ENCODE results near the gene MRPS27. TPM values are rescaled to one million over a fixed set of nuclear protein-coding genes. Genes with fewer than 3 reads are reported as not detected.
"Not testable (repeated sequence)": the region's sequence is repeated elsewhere in the genome, so short reads cannot be mapped to it uniquely, and the experiment has no call there.

MRPS27 gene
- total RNA-seq, 1 donor from 2014 or later, result 98.4 TPM

GRCh38 chr5:72314571-72315172 is 5.4 kb downstream of the MRPS27 start:
- no peak overlapping the region for H3K27ac Mint-ChIP-seq
- intact Hi-C loops (cut with micrococcal nuclease), result loop anchor here (5.0 kb wide), 1 partner anchor 712 kb away; no protein-coding TSS in a partner anchor

GRCh38 chr5:72313141-72313540 is 6.9 kb downstream of the MRPS27 start:
- H3K36me3 Mint-ChIP-seq (ENCODE audit: low read depth), result peaks cover 70% of the 10 kb centered on the region
- intact Hi-C loops (cut with micrococcal nuclease), result no loop called here

More at GRCh38 chr5:72314571-72315172, 5.4 kb downstream of the MRPS27 start:
- peaks cover 68% of the 10 kb centered on the region for H3K36me3 Mint-ChIP-seq (ENCODE audit: low read depth)
- DNase-seq (ENCODE audit: low spot score), result no peak
- no peaks in the 10 kb centered on the region for H3K27me3 Mint-ChIP-seq (ENCODE audit: low read depth)
- peaks cover 24% of the 10 kb centered on the region for H3K4me1 Mint-ChIP-seq (ENCODE audit: low read depth)
- H3K4me3 Mint-ChIP-seq (ENCODE audit: low read depth), result no peak overlapping the region
- no peaks in the 10 kb centered on the region for H3K9me3 Mint-ChIP-seq

GRCh38 chr5:72308853-72309191 is 11.2 kb downstream of the MRPS27 start:
- Mint-ChIP-seq H3K4me3 (ENCODE audit: low read depth) (peak overlapping the region; percentile 84), H3K36me3 (ENCODE audit: low read depth) (peaks cover 58% of the 10 kb centered on the region), H3K9me3 (no peaks in the 10 kb centered on the region), H3K27ac (peak overlapping the region; percentile 89), H3K27me3 (ENCODE audit: low read depth) (no peaks in the 10 kb centered on the region), H3K4me1 (ENCODE audit: low read depth) (peaks cover 24% of the 10 kb centered on the region)
- intact Hi-C loops (cut with micrococcal nuclease), result loop anchor here (1.0 to 10.0 kb wide), 7 partner anchors 11 to 722 kb away; partner anchors contain the start of genes MCCC2, MRPS27 and PTCD2
- DNase-seq (ENCODE audit: low spot score), result no peak

More at GRCh38 chr5:72313141-72313540, 6.9 kb downstream of the MRPS27 start:
- no peak for DNase-seq (ENCODE audit: low spot score)
- Mint-ChIP-seq H3K27ac (no peak overlapping the region), H3K9me3 (no peaks in the 10 kb centered on the region), H3K27me3 (ENCODE audit: low read depth) (no peaks in the 10 kb centered on the region), H3K4me1 (ENCODE audit: low read depth) (peaks cover 22% of the 10 kb centered on the region), H3K4me3 (ENCODE audit: low read depth) (no peak overlapping the region)

GRCh38 chr5:72307968-72308852 is 11.8 kb downstream of the MRPS27 start:
- Mint-ChIP-seq H3K4me3 (ENCODE audit: low read depth) (peak overlapping the region; percentile 84), H3K27ac (peak overlapping the region; percentile 89), H3K27me3 (ENCODE audit: low read depth) (no peaks in the 10 kb centered on the region), H3K36me3 (ENCODE audit: low read depth) (peaks cover 56% of the 10 kb centered on the region), H3K9me3 (no peaks in the 10 kb centered on the region), H3K4me1 (ENCODE audit: low read depth) (peaks cover 22% of the 10 kb centered on the region)
- peak; percentile 96 for DNase-seq (ENCODE audit: low spot score)
- intact Hi-C loops (cut with micrococcal nuclease), result loop anchor here (1.0 to 10.0 kb wide), 7 partner anchors 12 to 721 kb away; partner anchors contain the start of genes MCCC2, MRPS27 and PTCD2

DNA sequence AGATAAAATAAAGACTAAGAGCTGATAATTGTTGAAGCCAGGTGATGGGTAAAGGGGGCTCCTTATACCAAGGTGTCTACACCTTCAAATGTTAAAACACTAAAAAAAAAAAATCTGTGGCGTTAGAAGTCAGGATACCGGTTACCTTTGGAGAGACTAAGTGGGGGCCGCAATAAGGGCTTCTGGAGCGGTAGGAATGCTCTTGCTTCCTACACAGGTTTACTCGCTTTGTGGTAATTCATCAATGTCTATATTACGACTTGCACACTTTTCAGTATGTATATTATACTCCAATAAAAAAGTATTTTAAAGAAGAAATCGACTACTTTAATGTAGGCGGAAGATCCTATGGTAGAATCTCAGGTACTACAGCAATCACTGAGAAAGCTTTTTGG is 12.5 kb downstream of the MRPS27 start:
- no peak for DNase-seq (ENCODE audit: low spot score)
- peaks cover 21% of the 10 kb centered on the region for H3K4me1 Mint-ChIP-seq (ENCODE audit: low read depth)
- intact Hi-C loops (cut with micrococcal nuclease), result loop anchor here (5.0 to 10.0 kb wide), 3 partner anchors 75 to 720 kb away; partner anchors contain the start of gene MCCC2
- H3K9me3 Mint-ChIP-seq, result no peaks in the 10 kb centered on the region
- H3K27ac Mint-ChIP-seq, result peak overlapping the region; percentile 89
- H3K27me3 Mint-ChIP-seq (ENCODE audit: low read depth), result no peaks in the 10 kb centered on the region
- H3K4me3 Mint-ChIP-seq (ENCODE audit: low read depth), result peak overlapping the region; percentile 84
- H3K36me3 Mint-ChIP-seq (ENCODE audit: low read depth), result peaks cover 58% of the 10 kb centered on the region

GRCh38 chr5:72305194-72306142 is 14.6 kb downstream of the MRPS27 start:
- intact Hi-C loops (cut with micrococcal nuclease), result loop anchor here (5.0 to 10.0 kb wide), 3 partner anchors 73 to 718 kb away; partner anchors contain the start of gene MCCC2
- DNase-seq (ENCODE audit: low spot score), result no peak
- peak overlapping the region; percentile 26 for H3K27ac Mint-ChIP-seq
- no peaks in the 10 kb centered on the region for H3K9me3 Mint-ChIP-seq
- H3K27me3 Mint-ChIP-seq (ENCODE audit: low read depth), result no peaks in the 10 kb centered on the region
- peaks cover 59% of the 10 kb centered on the region for H3K36me3 Mint-ChIP-seq (ENCODE audit: low read depth)
- H3K4me3 Mint-ChIP-seq (ENCODE audit: low read depth), result no peak overlapping the region
- H3K4me1 Mint-ChIP-seq (ENCODE audit: low read depth), result peaks cover 27% of the 10 kb centered on the region

DNA sequence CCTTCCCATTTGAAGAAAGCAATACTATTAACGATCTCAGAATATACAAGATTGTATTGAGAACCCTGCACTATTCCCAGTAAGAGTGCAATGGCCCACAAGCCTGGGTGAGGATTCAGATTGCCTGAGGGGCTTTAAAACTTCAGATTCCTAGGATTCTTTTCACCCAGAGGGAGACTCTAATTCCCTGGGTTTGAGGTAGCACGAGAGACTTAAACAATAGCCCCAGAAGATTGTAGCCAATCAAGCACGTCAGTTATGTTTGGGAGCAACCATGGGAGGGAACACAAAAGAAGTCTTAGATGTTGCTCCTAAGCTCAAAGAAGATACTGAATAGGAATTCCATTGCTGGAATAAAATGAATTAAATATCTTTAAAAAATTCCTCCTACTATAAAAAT is 17.9 kb downstream of the MRPS27 start:
- intact Hi-C loops (cut with micrococcal nuclease), result loop anchor here (10.0 kb wide), 1 partner anchor 517 kb away; no protein-coding TSS in a partner anchor
- peaks cover 36% of the 10 kb centered on the region for H3K4me1 Mint-ChIP-seq (ENCODE audit: low read depth)
- peaks cover 60% of the 10 kb centered on the region for H3K36me3 Mint-ChIP-seq (ENCODE audit: low read depth)
- no peak overlapping the region for H3K4me3 Mint-ChIP-seq (ENCODE audit: low read depth)
- no peak for DNase-seq (ENCODE audit: low spot score)
- no peaks in the 10 kb centered on the region for H3K9me3 Mint-ChIP-seq
- H3K27ac Mint-ChIP-seq, result no peak overlapping the region
- no peaks in the 10 kb centered on the region for H3K27me3 Mint-ChIP-seq (ENCODE audit: low read depth)

DNA sequence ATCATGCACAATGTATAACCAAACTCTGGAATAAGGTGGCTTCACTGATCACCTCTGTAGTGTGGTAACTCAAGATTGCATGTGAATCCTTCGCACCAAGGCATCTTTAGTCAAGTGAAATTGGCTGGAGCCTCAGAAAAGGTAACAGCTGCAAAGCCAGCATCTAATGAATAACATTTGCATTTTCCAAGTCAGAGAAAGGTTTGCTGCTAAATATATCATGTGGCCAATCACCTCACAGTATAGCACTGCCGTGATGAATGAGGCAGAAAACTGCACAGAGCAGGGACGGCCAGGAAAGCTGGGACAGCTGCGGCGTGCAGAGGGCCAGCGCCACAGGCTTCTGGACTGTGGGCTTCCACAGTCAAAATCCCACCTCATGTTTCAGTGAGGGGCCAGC is 18.5 kb downstream of the MRPS27 start:
- DNase-seq (ENCODE audit: low spot score), result no peak
- H3K4me1 Mint-ChIP-seq (ENCODE audit: low read depth), result peaks cover 37% of the 10 kb centered on the region
- intact Hi-C loops (cut with micrococcal nuclease), result loop anchor here (10.0 kb wide), 1 partner anchor 517 kb away; no protein-coding TSS in a partner anchor
- no peak overlapping the region for H3K4me3 Mint-ChIP-seq (ENCODE audit: low read depth)
- no peak overlapping the region for H3K27ac Mint-ChIP-seq
- H3K9me3 Mint-ChIP-seq, result no peaks in the 10 kb centered on the region
- H3K36me3 Mint-ChIP-seq (ENCODE audit: low read depth), result peaks cover 65% of the 10 kb centered on the region
- H3K27me3 Mint-ChIP-seq (ENCODE audit: low read depth), result no peaks in the 10 kb centered on the region

- no peak overlapping the region for H3K4me3 Mint-ChIP-seq (ENCODE audit: low read depth)
- H3K27me3 Mint-ChIP-seq (ENCODE audit: low read depth), result no peaks in the 10 kb centered on the region
- H3K4me1 Mint-ChIP-seq (ENCODE audit: low read depth), result peaks cover 36% of the 10 kb centered on the region
- no peaks in the 10 kb centered on the region for H3K9me3 Mint-ChIP-seq
- H3K27ac Mint-ChIP-seq, result no peak overlapping the region
- H3K36me3 Mint-ChIP-seq (ENCODE audit: low read depth), result peaks cover 68% of the 10 kb centered on the region
- no peak for DNase-seq (ENCODE audit: low spot score)
- intact Hi-C loops (cut with micrococcal nuclease), result loop anchor here (10.0 kb wide), 1 partner anchor 516 kb away; no protein-coding TSS in a partner anchor
Measured at GRCh38 chr5:72300590-72301339, 19.3 kb downstream of the MRPS27 start.

- intact Hi-C loops (cut with micrococcal nuclease), result no loop called here
Measured at GRCh38 chr5:72298711-72299110, 21.3 kb downstream of the MRPS27 start.

GRCh38 chr5:72298136-72298535 is 21.9 kb downstream of the MRPS27 start:
- DNase-seq (ENCODE audit: low spot score); H3K4me3 Mint-ChIP-seq (ENCODE audit: low read depth); intact Hi-C loops (cut with micrococcal nuclease); H3K9me3 Mint-ChIP-seq; H3K27me3 Mint-ChIP-seq (ENCODE audit: low read depth): not testable (repeated sequence)
- Mint-ChIP-seq H3K36me3 (ENCODE audit: low read depth) (peaks cover 78% of the 10 kb centered on the region), H3K4me1 (ENCODE audit: low read depth) (peaks cover 29% of the 10 kb centered on the region), H3K27ac (peak overlapping the region; percentile 63)

More at GRCh38 chr5:72298711-72299110, 21.3 kb downstream of the MRPS27 start:
- H3K27ac Mint-ChIP-seq, result no peak overlapping the region
- no peak for DNase-seq (ENCODE audit: low spot score)
- H3K9me3 Mint-ChIP-seq, result no peaks in the 10 kb centered on the region
- no peak overlapping the region for H3K4me3 Mint-ChIP-seq (ENCODE audit: low read depth)
- no peaks in the 10 kb centered on the region for H3K27me3 Mint-ChIP-seq (ENCODE audit: low read depth)
- H3K36me3 Mint-ChIP-seq (ENCODE audit: low read depth), result peaks cover 76% of the 10 kb centered on the region
- peaks cover 29% of the 10 kb centered on the region for H3K4me1 Mint-ChIP-seq (ENCODE audit: low read depth)
